Hepatocyte (in vitro differentiated cells): ENCODE data around the gene IGF1.

ENCODE experiments used
- EZH2 ChIP-seq: fragments of 200-600 bp; sonication (generic); IDR thresholded peaks from 2 replicates; pipeline ENCODE4 v1.6.1; 2016; ENCODE audit warnings: antibody characterized with exemption, mild to moderate bottlenecking, borderline replicate concordance
- TF ChIP-seq, protein P1 (sequence below): fragments of 200-600 bp; sonication (generic); IDR thresholded peaks from 2 replicates; pipeline ENCODE4 v1.5.1; 2016; ENCODE audit warnings: antibody characterized with exemption, mild to moderate bottlenecking; ENCODE audit not compliant: poor library complexity

DNA sequence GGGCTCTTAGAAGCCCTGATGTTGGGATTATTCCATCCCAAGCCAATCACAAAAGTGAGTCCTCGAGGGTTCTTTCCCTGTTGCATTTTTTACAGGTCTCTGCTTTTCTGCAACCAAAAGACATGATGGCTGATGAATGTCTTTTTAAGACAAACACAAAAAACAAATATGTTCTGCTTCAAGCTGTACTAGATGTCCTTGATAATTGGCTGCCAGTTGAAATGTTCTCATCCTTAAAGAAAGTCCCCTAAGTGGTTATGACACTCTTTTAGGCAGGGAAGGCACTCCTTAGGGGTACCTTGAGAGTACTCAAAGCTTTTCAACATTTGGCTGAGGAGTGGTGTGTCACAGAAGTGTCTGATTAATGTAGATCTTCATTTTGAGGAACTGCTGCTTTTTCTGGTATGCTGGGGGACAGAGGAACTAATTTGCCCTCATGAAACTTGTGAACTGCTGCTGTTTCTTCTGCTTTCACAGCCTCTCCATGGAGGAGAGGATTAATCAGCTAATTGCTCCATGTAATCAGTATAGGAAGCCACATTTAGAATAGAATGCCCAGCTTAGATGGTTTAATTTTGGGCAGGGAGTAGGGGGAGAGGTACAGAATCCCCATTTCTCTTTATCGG, 22.8 kb upstream of the IGF1 start:
- TF ChIP-seq, protein P1, sequence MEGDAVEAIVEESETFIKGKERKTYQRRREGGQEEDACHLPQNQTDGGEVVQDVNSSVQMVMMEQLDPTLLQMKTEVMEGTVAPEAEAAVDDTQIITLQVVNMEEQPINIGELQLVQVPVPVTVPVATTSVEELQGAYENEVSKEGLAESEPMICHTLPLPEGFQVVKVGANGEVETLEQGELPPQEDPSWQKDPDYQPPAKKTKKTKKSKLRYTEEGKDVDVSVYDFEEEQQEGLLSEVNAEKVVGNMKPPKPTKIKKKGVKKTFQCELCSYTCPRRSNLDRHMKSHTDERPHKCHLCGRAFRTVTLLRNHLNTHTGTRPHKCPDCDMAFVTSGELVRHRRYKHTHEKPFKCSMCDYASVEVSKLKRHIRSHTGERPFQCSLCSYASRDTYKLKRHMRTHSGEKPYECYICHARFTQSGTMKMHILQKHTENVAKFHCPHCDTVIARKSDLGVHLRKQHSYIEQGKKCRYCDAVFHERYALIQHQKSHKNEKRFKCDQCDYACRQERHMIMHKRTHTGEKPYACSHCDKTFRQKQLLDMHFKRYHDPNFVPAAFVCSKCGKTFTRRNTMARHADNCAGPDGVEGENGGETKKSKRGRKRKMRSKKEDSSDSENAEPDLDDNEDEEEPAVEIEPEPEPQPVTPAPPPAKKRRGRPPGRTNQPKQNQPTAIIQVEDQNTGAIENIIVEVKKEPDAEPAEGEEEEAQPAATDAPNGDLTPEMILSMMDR: no peak
- no peak for TF ChIP-seq EZH2
